ENCODE results near the gene TRIM2.

DNA sequence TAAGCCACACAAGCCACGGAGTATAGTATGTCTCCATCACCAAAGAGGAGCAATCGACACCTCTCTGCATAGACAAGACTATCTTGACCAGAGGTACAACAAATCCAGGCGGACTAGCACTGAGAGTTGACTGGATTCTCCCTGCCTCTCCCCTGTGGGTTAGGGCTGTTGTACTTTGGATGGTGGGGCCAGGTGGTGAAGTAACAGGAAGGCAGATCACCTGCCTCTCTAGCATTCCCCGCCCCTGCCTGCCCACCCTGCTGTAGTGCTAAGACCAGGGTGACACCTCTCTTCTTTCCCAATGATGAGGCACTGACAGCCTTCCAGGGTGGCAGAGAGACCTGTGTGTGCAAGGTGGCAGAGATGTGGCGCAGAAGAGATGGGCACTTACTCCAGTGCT is 47.5 kb upstream of the TRIM2 start:
- no peak for TF ChIP-seq CTCF (conservative IDR thresholded peaks at IDR 0.05; ENCODE audit: low read depth, low read length)
- no peak for TF ChIP-seq EZH2 (IDR thresholded peaks at IDR 0.05; ENCODE audit: borderline replicate concordance, low read depth, low read length, poor library complexity, severe bottlenecking)

All from A673 (cell line).